Melanocyte of skin (primary cell): Measurements from ENCODE around the gene PECR. TPM values are rescaled to one million over a fixed set of nuclear protein-coding genes. Genes with fewer than 3 reads are reported as not detected.

Source experiments
- total RNA-seq, 2 donors: library from RNA; depleted of rRNA; stranded (reverse); fragments of >200 nt; gene quantifications; 2 replicates each; pipeline ENCODE4 v1.2.3, GENCODE V29; 2012

The PECR gene
- total RNA-seq = 10 to 100 TPM; 38.2 to 54.9 TPM

DNA sequence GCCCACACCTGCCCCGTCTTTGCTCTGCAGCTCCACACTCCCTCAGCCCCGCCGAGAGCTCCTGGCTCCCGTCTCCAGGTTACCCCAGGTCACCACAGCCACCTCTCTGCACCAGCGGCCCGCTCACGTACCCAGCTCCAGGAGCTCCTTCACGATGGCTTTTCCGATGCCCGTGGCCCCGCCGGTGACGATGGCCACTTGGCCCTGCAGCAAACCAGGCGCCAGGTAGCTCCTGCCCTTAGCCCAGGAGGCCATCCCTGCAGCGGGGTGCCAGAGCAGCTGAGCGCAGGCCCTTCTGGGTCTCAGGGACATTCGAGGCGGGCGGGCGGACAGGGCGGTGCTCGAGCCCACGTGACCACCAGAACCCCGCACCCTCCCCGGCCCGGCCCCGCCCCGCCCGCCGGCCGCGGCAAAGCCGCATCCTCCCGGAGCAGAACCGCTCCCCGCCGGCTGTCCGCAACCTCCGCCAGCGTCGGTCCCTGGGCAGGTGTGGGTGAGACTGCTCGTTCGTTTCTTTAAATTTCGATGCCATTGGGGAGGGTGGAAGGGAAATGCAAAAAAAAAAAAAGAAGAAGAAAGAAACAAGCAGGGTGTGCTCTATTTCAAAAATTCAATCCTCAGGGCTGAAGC lies at the start of gene PECR, which contains the start of gene TMEM169:
TSS of gene PECR (minus strand) at position 323 of the 630 bp plus-strand sequence. CDS start at position 255, 68 bp downstream.
TSS of gene TMEM169 (plus strand) at position 433 of the 630 bp plus-strand sequence. CDS start 14,045 bp downstream, outside the sequence.

DNA sequence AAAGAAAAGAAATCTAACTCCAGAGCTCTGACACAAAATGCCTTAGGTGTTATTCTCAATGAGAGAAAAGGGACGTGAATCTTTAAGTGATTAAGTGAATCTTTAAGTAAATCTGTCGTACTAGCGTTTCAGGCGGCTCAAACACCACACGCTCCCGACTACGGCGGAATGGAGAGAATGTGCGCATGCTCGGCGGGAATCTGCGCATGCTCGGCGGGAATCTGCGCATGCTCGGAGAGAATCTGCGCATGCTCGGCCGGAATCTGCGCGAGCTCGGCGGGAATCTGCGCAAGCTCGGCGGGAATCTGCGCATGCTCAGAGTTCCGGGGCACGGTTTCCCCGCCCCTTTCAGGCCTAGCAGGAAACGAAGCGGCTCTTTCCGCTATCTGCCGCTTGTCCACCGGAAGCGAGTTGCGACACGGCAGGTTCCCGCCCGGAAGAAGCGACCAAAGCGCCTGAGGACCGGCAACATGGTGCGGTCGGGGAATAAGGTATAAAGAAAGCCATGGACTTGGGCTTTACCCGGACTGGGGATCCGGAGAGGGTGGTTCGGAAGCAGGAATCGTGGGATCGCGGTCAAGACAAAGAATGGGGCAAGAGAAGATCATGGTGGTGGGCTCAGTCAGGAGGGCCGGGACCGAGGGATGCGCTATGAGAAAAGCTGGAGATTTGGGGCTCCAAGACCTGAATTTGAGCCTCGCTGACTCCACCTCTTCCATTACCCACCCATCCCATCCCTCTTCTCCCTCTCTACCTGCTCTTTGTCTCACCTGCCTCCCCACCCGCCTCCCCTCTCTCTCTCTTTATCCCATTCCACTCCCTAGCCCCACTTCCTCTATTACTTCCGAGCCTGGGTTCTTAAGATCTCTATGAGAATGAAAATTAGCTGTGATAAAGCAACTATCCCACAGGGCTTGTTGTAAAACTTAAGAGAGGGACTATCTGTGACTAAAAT lies 27.6 kb upstream of the PECR start, which contains the start of gene XRCC5:
TSS of gene XRCC5 (plus strand) at position 382 of the 955 bp plus-strand sequence. CDS start at position 471, 89 bp downstream.

DNA sequence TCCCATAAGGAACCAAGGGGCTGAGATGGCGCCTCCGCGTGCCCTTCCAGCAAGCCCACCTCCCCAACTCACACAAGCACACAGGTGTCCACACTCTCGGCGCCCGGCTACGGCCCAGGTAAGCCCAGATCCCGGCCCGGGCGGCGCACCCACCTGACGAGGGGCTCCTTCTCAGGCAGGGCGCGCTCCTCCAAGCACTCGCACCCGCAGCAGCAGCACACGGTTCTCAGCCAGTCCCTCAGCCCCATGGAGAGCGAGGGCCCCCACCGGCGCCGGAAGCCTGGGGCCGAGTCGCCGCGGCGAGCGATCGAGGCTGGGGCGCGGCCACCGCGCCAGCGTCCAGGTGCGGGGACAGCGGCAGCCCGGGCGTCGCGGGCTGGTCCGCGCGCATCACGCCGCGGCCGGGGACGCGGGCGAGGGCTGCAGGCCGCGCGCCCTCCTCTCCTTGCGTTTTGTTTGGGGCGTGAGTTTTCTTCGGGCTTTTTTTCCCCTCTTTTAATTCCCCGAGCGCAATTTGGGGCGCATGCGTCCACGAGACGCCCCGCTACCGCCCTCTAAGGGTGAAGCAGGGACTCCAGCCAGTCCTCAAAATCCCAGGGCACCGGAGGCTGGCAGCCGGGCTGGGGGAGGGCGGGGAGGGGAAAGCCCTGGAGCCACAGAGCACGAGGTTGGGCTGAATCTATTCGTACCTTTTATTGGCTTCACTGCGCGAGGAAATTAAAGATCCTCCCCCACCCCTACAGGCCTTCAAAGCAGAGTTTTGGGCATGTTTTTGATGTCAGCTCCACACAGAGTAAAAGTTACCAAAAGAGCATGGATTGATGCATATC lies 68.3 kb downstream of the PECR start, which contains the start of gene MREG:
TSS of gene MREG (minus strand) at position 472 of the 830 bp plus-strand sequence. CDS start at position 248, 224 bp downstream.

Other genes with a start within 250 kb of the PECR start
- 10 to 100 TPM; 28.2 to 41.0 TPM for gene MREG, start 68.3 kb downstream of the PECR start, total RNA-seq
- 10 to 100 TPM; 16.9 to 18.6 TPM for gene TMEM169, start 110 bp upstream of the PECR start, total RNA-seq
- 100 to 1,000 TPM; 247 to 314 TPM for gene XRCC5, start 27.5 kb upstream of the PECR start, total RNA-seq